Right cardiac atrium (tissue), 5 donors: ENCODE results near the gene WNT16. TPM values are rescaled to one million over a fixed set of nuclear protein-coding genes. Genes with fewer than 3 reads are reported as not detected.

Source experiments
- ATAC-seq, 2 donors: fragments of 200-7000 bp; cut with Tn5 transposase; one replicate each; pipeline versions ENCODE4 v1.8.0 to v1.9.1; 2020; ENCODE audit warnings: moderate library complexity in 2 of 2, mild to moderate bottlenecking in 1 of 2
- DNase-seq, 3 donors: peaks; one replicate each; pipeline ENCODE4 v3.0.0-alpha.2; 2020
- H3K27ac ChIP-seq: one replicate; pipeline ENCODE4 v1.5.1; 2013; ENCODE audit warnings: mild to moderate bottlenecking, low read length, control low read depth, moderate library complexity
- H3K27me3 ChIP-seq: one replicate; pipeline ENCODE4 v1.6.1; 2013; ENCODE audit not compliant: control insufficient read depth, insufficient read depth
- H3K4me1 ChIP-seq: one replicate; pipeline ENCODE4 v1.6.1; 2013; ENCODE audit warnings: low read length; ENCODE audit not compliant: control insufficient read depth, insufficient read depth
- H3K4me3 ChIP-seq: one replicate; pipeline ENCODE4 v1.5.1; 2013; ENCODE audit warnings: low read length, control low read depth
- H3K9me3 ChIP-seq: one replicate; pipeline ENCODE4 v1.6.1; 2013; ENCODE audit warnings: low read length; ENCODE audit not compliant: control insufficient read depth
- WGBS: extraction: QIAGEN DNeasy Blood & Tissue Kit; methylation state at CpG from one replicate; pipeline ENCODE4 v1.1.7; 2013; 5-methylcytosine and 5-hydroxymethylcytosine counted together
- intact Hi-C, 4 donors: fragments of 100-400 bp; cut with DNase I; formaldehyde crosslinking; loops; one replicate each; pipeline versions ENCODE4 v1.11.0 to v1.14.0; 2022 to 2023
- polyA plus RNA-seq: library from polyadenylated mRNA; stranded (reverse); fragments of 200-250 nt; gene quantifications from one replicate; pipeline ENCODE4 v1.2.3, GENCODE V29; 2013
- total RNA-seq, 4 donors: library from RNA; stranded (reverse); fragmentation: NEBNext Ultra II Directional; extraction: Animal tissue kit (Norgen Biotek cat#: 25700); gene quantifications; one replicate each; pipeline ENCODE4 v1.2.1, GENCODE V29; 2021
- donor health status: healthy with polysubstance abuse.
- donor health status: DM: no; HTN: yes; CAD: no.
- donor health status: DM: no; HTN: no; CAD: no.
- donor health status: DM: no; HTN: yes; CAD: no; lungs with severe emphysema.
- donor health status: DM: yes; HTN: yes; CAD: no.

WNT16 gene
- total and polyA plus RNA-seq, 5 donors, result not detected

GRCh38 chr7:121352323-121352722 lies 23.5 kb downstream of the WNT16 start:
- Histone ChIP-seq H3K27me3 (no peaks in the 10 kb centered on the region), H3K9me3 (no peaks in the 10 kb centered on the region), H3K4me3 (no peak overlapping the region), H3K4me1 (no peaks in the 10 kb centered on the region), H3K27ac (no peak overlapping the region)
- DNase-seq (no peak), ATAC-seq (no peak)
- 81% methylated on average over 3 of the region's 3 CpGs for WGBS
- intact Hi-C loops, result no loop called here

- Histone ChIP-seq H3K4me1 (no peaks in the 10 kb centered on the region), H3K4me3 (no peak overlapping the region), H3K27ac (no peak overlapping the region), H3K9me3 (no peaks in the 10 kb centered on the region), H3K27me3 (no peaks in the 10 kb centered on the region)
- ATAC-seq (no peak), DNase-seq (no peak)
- intact Hi-C loops, result no loop called here
- 63% methylated on average over 2 of the region's 2 CpGs for WGBS
Measured at GRCh38 chr7:121355574-121355973, 26.8 kb downstream of the WNT16 start.

- Histone ChIP-seq H3K4me1 (no peaks in the 10 kb centered on the region), H3K4me3 (no peak overlapping the region), H3K27me3 (no peaks in the 10 kb centered on the region), H3K27ac (no peak overlapping the region), H3K9me3 (no peaks in the 10 kb centered on the region)
- WGBS, result 90% methylated on average over 5 of the region's 5 CpGs
- ATAC-seq, result no peak
- intact Hi-C loops, result loop anchor here in 1 of 4 donors (10.0 kb wide), 1 partner anchor 634 kb away; no protein-coding TSS in a partner anchor
- no peak for DNase-seq
Measured at GRCh38 chr7:121360564-121360963, 31.8 kb downstream of the WNT16 start.

GRCh38 chr7:121366852-121367431 lies 38.1 kb downstream of the WNT16 start:
- Histone ChIP-seq H3K4me1 (no peaks in the 10 kb centered on the region), H3K27ac (no peak overlapping the region), H3K27me3 (no peaks in the 10 kb centered on the region), H3K9me3 (no peaks in the 10 kb centered on the region), H3K4me3 (no peak overlapping the region)
- WGBS, result 46% methylated on average over 2 of the region's 2 CpGs
- DNase-seq, result no peak
- no peak for ATAC-seq
- intact Hi-C loops, result loop anchor here (2.0 to 10.0 kb wide), 4 partner anchors 178 to 628 kb away; no protein-coding TSS in a partner anchor

GRCh38 chr7:121369462-121369861 lies 40.7 kb downstream of the WNT16 start:
- Histone ChIP-seq H3K9me3 (no peaks in the 10 kb centered on the region), H3K4me3 (no peak overlapping the region), H3K27me3 (no peaks in the 10 kb centered on the region), H3K27ac (no peak overlapping the region), H3K4me1 (no peaks in the 10 kb centered on the region)
- DNase-seq (no peak), ATAC-seq (peak; percentile 37 to 51)
- intact Hi-C loops, result loop anchor here in 3 of 4 donors (5.0 to 10.0 kb wide), 2 partner anchors 178 to 625 kb away; no protein-coding TSS in a partner anchor
- WGBS, result 24% methylated on average over 2 of the region's 2 CpGs

GRCh38 chr7:121371367-121371766 lies 42.6 kb downstream of the WNT16 start:
- Histone ChIP-seq H3K4me3 (no peak overlapping the region), H3K4me1 (no peaks in the 10 kb centered on the region), H3K27me3 (no peaks in the 10 kb centered on the region), H3K9me3 (no peaks in the 10 kb centered on the region), H3K27ac (no peak overlapping the region)
- DNase-seq, result no peak
- intact Hi-C loops, result no loop called here
- ATAC-seq, result no peak
- WGBS, result 66% methylated on average over 1 of the region's 1 CpG

GRCh38 chr7:121371883-121372282 lies 43.1 kb downstream of the WNT16 start:
- ATAC-seq (no peak), DNase-seq (no peak)
- WGBS, result 57% methylated on average over 2 of the region's 2 CpGs
- Histone ChIP-seq H3K4me1 (no peaks in the 10 kb centered on the region), H3K9me3 (no peaks in the 10 kb centered on the region), H3K4me3 (no peak overlapping the region), H3K27me3 (no peaks in the 10 kb centered on the region), H3K27ac (no peak overlapping the region)
- intact Hi-C loops, result no loop called here

GRCh38 chr7:121372376-121373010 lies 43.7 kb downstream of the WNT16 start:
- H3K4me1 ChIP-seq, result no peaks in the 10 kb centered on the region
- no peaks in the 10 kb centered on the region for H3K9me3 ChIP-seq
- intact Hi-C loops, result no loop called here
- 78% methylated on average over 2 of the region's 2 CpGs for WGBS
- no peak overlapping the region for H3K4me3 ChIP-seq
- no peaks in the 10 kb centered on the region for H3K27me3 ChIP-seq
- ATAC-seq, result peak in 1 of 2 donors; percentile 36
- no peak overlapping the region for H3K27ac ChIP-seq
- DNase-seq, result no peak

- no peaks in the 10 kb centered on the region for H3K4me1 ChIP-seq
- no peaks in the 10 kb centered on the region for H3K27me3 ChIP-seq
- no peaks in the 10 kb centered on the region for H3K9me3 ChIP-seq
- H3K27ac ChIP-seq, result no peak overlapping the region
- ATAC-seq, result no peak
- no peak overlapping the region for H3K4me3 ChIP-seq
- intact Hi-C loops, result no loop called here
- DNase-seq, result no peak
Measured at GRCh38 chr7:121373177-121373576, 44.4 kb downstream of the WNT16 start.

GRCh38 chr7:121376979-121377378 lies 48.2 kb downstream of the WNT16 start:
- Histone ChIP-seq H3K4me3 (no peak overlapping the region), H3K27me3 (no peaks in the 10 kb centered on the region), H3K4me1 (no peaks in the 10 kb centered on the region), H3K27ac (no peak overlapping the region), H3K9me3 (no peaks in the 10 kb centered on the region)
- WGBS, result 91% methylated on average over 2 of the region's 2 CpGs
- intact Hi-C loops, result no loop called here
- DNase-seq, result no peak
- ATAC-seq, result no peak

GRCh38 chr7:121379930-121380329 lies 51.1 kb downstream of the WNT16 start:
- H3K4me3 ChIP-seq, result no peak overlapping the region
- no peaks in the 10 kb centered on the region for H3K27me3 ChIP-seq
- H3K27ac ChIP-seq, result no peak overlapping the region
- 99% methylated on average over 1 of the region's 1 CpG for WGBS
- ATAC-seq, result no peak
- peaks cover 3% of the 10 kb centered on the region for H3K4me1 ChIP-seq
- no peaks in the 10 kb centered on the region for H3K9me3 ChIP-seq
- intact Hi-C loops, result no loop called here
- DNase-seq, result no peak
